Stimulated activated CD4-positive, alpha-beta T cell treated with anti-CD3 and anti-CD28 coated beads, TNF-alpha, amount 100 ng/mL, for 1 hour (primary cell): ENCODE measurements around the gene PPP2R5C.
A peak's percentile ranks its signal among the peaks of the same experiment; 100 is the strongest.

Experiments
- DNase-seq, 3 donors: peaks; one replicate each; pipeline ENCODE4 v3.0.0-alpha.2; 2020; ENCODE audit warnings: low read depth in 3 of 3, low spot score in 1 of 3

Gene PPP2R5C

GRCh38 chr14:101754893-101755292 is 6.6 kb upstream of the PPP2R5C start:
- no peak for DNase-seq

GRCh38 chr14:101755591-101756324 is 5.8 kb upstream of the PPP2R5C start:
- no peak for DNase-seq

GRCh38 chr14:101757064-101757838 is 4.3 kb upstream of the PPP2R5C start:
- no peak for DNase-seq

- no peak for DNase-seq
These were observed 3.7 kb upstream of the PPP2R5C start for GRCh38 chr14:101757839-101758211.

GRCh38 chr14:101758913-101759593 is 2.5 kb upstream of the PPP2R5C start:
- no peak for DNase-seq

GRCh38 chr14:101760138-101761011 is 1.1 kb upstream of the PPP2R5C start:
- peak; percentile 92 to 99 (median 97) for DNase-seq

- peak in 1 of 3 donors; percentile 32 for DNase-seq
These were observed 496 bp downstream of the PPP2R5C start for GRCh38 chr14:101761881-101762529.

- no peak for DNase-seq
These were observed 1.1 kb downstream of the PPP2R5C start for GRCh38 chr14:101762530-101763101.

- DNase-seq: no peak
These were observed 2.6 kb downstream of the PPP2R5C start for GRCh38 chr14:101763941-101764709.

- DNase-seq: no peak
These were observed 6.3 kb downstream of the PPP2R5C start for GRCh38 chr14:101767618-101768362.

- DNase-seq: no peak
These were observed 8.7 kb downstream of the PPP2R5C start for GRCh38 chr14:101770183-101770582.

GRCh38 chr14:101772770-101773169 is 11.3 kb downstream of the PPP2R5C start:
- DNase-seq: no peak

- DNase-seq: no peak
These were observed 11.9 kb downstream of the PPP2R5C start for GRCh38 chr14:101773378-101773777.

GRCh38 chr14:101774006-101774795 is 12.7 kb downstream of the PPP2R5C start:
- DNase-seq: no peak

GRCh38 chr14:101774814-101775213 is 13.3 kb downstream of the PPP2R5C start:
- no peak for DNase-seq

- DNase-seq: no peak
These were observed 14.3 kb downstream of the PPP2R5C start for GRCh38 chr14:101775826-101776225.

GRCh38 chr14:101776344-101776743 is 14.8 kb downstream of the PPP2R5C start:
- DNase-seq: no peak

- DNase-seq: no peak
These were observed 18.9 kb downstream of the PPP2R5C start for GRCh38 chr14:101780390-101780789.
